GM12878 (cell line): Measurements from ENCODE around the gene MPHOSPH9. TPM values are rescaled to one million over a fixed set of nuclear protein-coding genes. Genes with fewer than 3 reads are reported as not detected.

ENCODE experiments used
- ATAC-seq: fragments of 200-7000 bp; cut with Tn5 transposase; 3 replicates; pipeline ENCODE4 v1.9.1; 2020; ENCODE audit warnings: mild to moderate bottlenecking, moderate library complexity
- BruUV-seq: library from RNA; stranded (reverse); fragments of 400-500 nt; replicated peaks from 2 replicates; lab custom pipeline; 2021; lab: Mats Ljungman, UMichigan
- CTCF ChIA-PET: fragments of 300-600 bp; sonication (Branson Sonifier 250); formaldehyde crosslinking; extraction: SDS; loops from one replicate; lab custom pipeline; 2021; ENCODE audit warnings: inconsistent platforms; lab: Yijun Ruan, JAX
- POLR2A ChIA-PET: fragments of 350-600 bp; formaldehyde crosslinking; extraction: SDS; loops from one replicate; lab custom pipeline; 2021; ENCODE audit warnings: inconsistent platforms; lab: Charles Lee
- RAD21 ChIA-PET: fragments of 300-600 bp; sonication (Branson Sonifier 250); formaldehyde crosslinking; loops from one replicate; lab custom pipeline; 2023; ENCODE audit warnings: antibody characterized with exemption; ENCODE audit not compliant: unreplicated experiment; lab: Charles Lee
- SMC1A ChIA-PET: fragments of 300-600 bp; sonication (Branson Sonifier 250); formaldehyde crosslinking; loops from one replicate; lab custom pipeline; 2023; ENCODE audit not compliant: unreplicated experiment, uncharacterized antibody; lab: Charles Lee
- DNase-seq: peaks from one replicate; pipeline ENCODE4 v3.0.0-alpha.2; 2011; ENCODE audit warnings: low read depth, low spot score
- FAIRE-seq: peaks from 3 replicates; lab custom pipeline; 2011; peaks lifted over from hg19 to GRCh38; lab: Jason Lieb, UNC
- H2AFZ ChIP-seq: 2 replicates; pipeline ENCODE4 v1.6.0; 2011; ENCODE audit warnings: low read depth, low read length, control low read depth; ENCODE audit not compliant: control insufficient read depth
- H3K27ac ChIP-seq: 2 replicates; pipeline ENCODE4 v1.5.1; 2011; ENCODE audit warnings: control low read depth; ENCODE audit not compliant: control insufficient read depth, insufficient read depth
- H3K27me3 ChIP-seq, 2 experiments: replicated peaks in 1 of 2; 2 replicates each; pipeline versions ENCODE4 v1.6.0 to v1.6.1; 2011; ENCODE audit warnings: low read length in 1 of 2; ENCODE audit not compliant: control insufficient read depth in 2 of 2, insufficient read depth in 2 of 2
- H3K36me3 ChIP-seq, 2 experiments: 2 replicates each; pipeline ENCODE4 v1.5.1; 2011; ENCODE audit warnings: low read length in 1 of 2; ENCODE audit not compliant: control insufficient read depth in 2 of 2, insufficient read depth in 2 of 2
- H3K4me1 ChIP-seq: 2 replicates; pipeline ENCODE4 v1.6.1; 2011; ENCODE audit warnings: mild to moderate bottlenecking, low read length, moderate library complexity, mixed read lengths; ENCODE audit not compliant: control insufficient read depth, insufficient read depth
- H3K4me2 ChIP-seq: 2 replicates; pipeline ENCODE4 v1.6.0; 2011; ENCODE audit warnings: control low read depth; ENCODE audit not compliant: control insufficient read depth, insufficient read depth
- H3K4me3 ChIP-seq: fragments of 200-600 bp; sonication (generic); 2 replicates; pipeline ENCODE4 v1.5.1; 2016
- H3K79me2 ChIP-seq: 2 replicates; pipeline ENCODE4 v1.6.0; 2011; ENCODE audit warnings: low read length; ENCODE audit not compliant: control insufficient read depth, insufficient read depth
- H3K9ac ChIP-seq: 2 replicates; pipeline ENCODE4 v1.8.0; 2011; ENCODE audit warnings: low read length, control low read depth, mixed read lengths; ENCODE audit not compliant: control insufficient read depth, insufficient read depth
- H3K9me3 ChIP-seq: replicated peaks from 3 replicates; pipeline ENCODE4 v1.5.1; 2011; ENCODE audit warnings: mild to moderate bottlenecking, low read length; ENCODE audit not compliant: control insufficient read depth, insufficient read depth
- H4K20me1 ChIP-seq: 2 replicates; pipeline ENCODE4 v1.6.0; 2011; ENCODE audit not compliant: control insufficient read depth, insufficient read depth
- BACH1 ChIP-seq: fragments of 450-650 bp; IDR thresholded peaks from 2 replicates; pipeline ENCODE4 v1.6.1; 2017; ENCODE audit warnings: mild to moderate bottlenecking, borderline replicate concordance
- BHLHE40 ChIP-seq, 2 experiments: fragments of 450-650 bp in 1 of 2; IDR thresholded peaks; 2 replicates each; pipeline ENCODE4 v1.6.1; 2011 to 2017; ENCODE audit warnings: low read depth in 2 of 2, borderline replicate concordance in 1 of 2, improper control_type of control experiment in 1 of 2, low read length in 1 of 2, mild to moderate bottlenecking in 1 of 2
- GATAD2B ChIP-seq: fragments of 450-650 bp; conservative IDR thresholded peaks from 2 replicates; pipeline ENCODE4 v1.6.1; 2017; ENCODE audit warnings: low read depth, mild to moderate bottlenecking, moderate library complexity
- MYC ChIP-seq: IDR thresholded peaks from 2 replicates; pipeline ENCODE4 v1.6.1; 2011; ENCODE audit warnings: mild to moderate bottlenecking, low read length, moderate library complexity, inconsistent platforms; ENCODE audit not compliant: insufficient read depth, insufficient replicate concordance, insufficient read length, severe bottlenecking
- RAD21 ChIP-seq: IDR thresholded peaks from 2 replicates; pipeline ENCODE4 v1.6.1; 2011; ENCODE audit warnings: mild to moderate bottlenecking, low read depth, low read length, moderate library complexity; ENCODE audit not compliant: insufficient read depth
- RB1 ChIP-seq: fragments of 450-650 bp; formaldehyde crosslinking; IDR thresholded peaks from 2 replicates; pipeline ENCODE4 v1.6.1; 2017; ENCODE audit warnings: mild to moderate bottlenecking, borderline replicate concordance
- SMARCA5 ChIP-seq: fragments of 450-650 bp; IDR thresholded peaks from 2 replicates; pipeline ENCODE4 v1.6.1; 2017; ENCODE audit warnings: mild to moderate bottlenecking
- STAT1 ChIP-seq: fragments of 450-650 bp; conservative IDR thresholded peaks from 2 replicates; pipeline ENCODE4 v1.6.1; 2014; ENCODE audit warnings: antibody characterized with exemption, mild to moderate bottlenecking
- TCF3 ChIP-seq: IDR thresholded peaks from 2 replicates; pipeline ENCODE4 v1.6.1; 2012; ENCODE audit warnings: low read depth, mild to moderate bottlenecking, low read length, borderline replicate concordance; ENCODE audit not compliant: insufficient read depth
- WGBS: methylation state at CpG from one replicate; pipeline ENCODE4 v1.1.6; 2016; ENCODE audit warnings: low lambda C conversion rate; ENCODE audit not compliant: insufficient replicate concordance, insufficient coverage; ENCODE audit errors: missing lambda C conversion rate; 5-methylcytosine and 5-hydroxymethylcytosine counted together
- in situ Hi-C: fragments of 300-500 bp; cut with MboI; formaldehyde crosslinking; loops from 9 replicates; pipeline ENCODE4 v1.14.3; 2018; ENCODE audit warnings: mixed read lengths
- intact Hi-C: fragments of 100-400 bp; cut with micrococcal nuclease; formaldehyde crosslinking; loops from one replicate; pipeline ENCODE4 v1.14.2; 2022; ENCODE audit not compliant: unreplicated experiment
- polyA plus RNA-seq, 11 experiments: library from polyadenylated mRNA; depleted of rRNA in 4 of 11; unstranded in 6 of 11; stranded (reverse) in 5 of 11; fragments of >200 nt; fragmentation: Nextera tagmentation in 4 of 11; fragmentation: Illumina TruSeq in 1 of 11; extraction: Ambion mirVana in 4 of 11; extraction: Trizol in 1 of 11; gene quantifications; 1 replicate in 1 of 11; 2 replicates in 10 of 11; pipeline versions ENCODE4 v1.2.1 to v1.2.3, GENCODE V29; 2011 to 2016; ENCODE audit warnings: inconsistent platforms in 2 of 11, missing spikeins in 2 of 11, low read depth in 1 of 11
- total RNA-seq, 4 experiments: library from RNA; depleted of rRNA in 3 of 4; stranded (reverse); fragments of >200 nt in 3 of 4; fragmentation: Illumina TruSeq in 1 of 4; extraction: Trizol in 1 of 4; gene quantifications; 2 replicates each; pipeline versions ENCODE4 v1.2.1 to v1.2.3, GENCODE V29; 2013 to 2021
- TF ChIP-seq, protein P1 (sequence below): fragments of 450-650 bp; IDR thresholded peaks from 2 replicates; pipeline ENCODE4 v1.6.1; 2016; ENCODE audit warnings: mild to moderate bottlenecking
- TF ChIP-seq, protein P2 (sequence below): IDR thresholded peaks from 2 replicates; pipeline ENCODE4 v1.6.1; 2012; ENCODE audit warnings: low read depth, low read length, improper control_type of control experiment
- TF ChIP-seq, protein P3 (sequence below): fragments of 450-650 bp; conservative IDR thresholded peaks from 2 replicates; pipeline ENCODE4 v1.6.1; 2017; ENCODE audit warnings: mild to moderate bottlenecking, moderate library complexity

The MPHOSPH9 gene
- total and polyA plus RNA-seq, 10 of the 15 experiments (the other 5 are each of a cell fraction or from before 2014, with no cell fraction given) = 11.5 to 72.2 (median 45.7) TPM

DNA sequence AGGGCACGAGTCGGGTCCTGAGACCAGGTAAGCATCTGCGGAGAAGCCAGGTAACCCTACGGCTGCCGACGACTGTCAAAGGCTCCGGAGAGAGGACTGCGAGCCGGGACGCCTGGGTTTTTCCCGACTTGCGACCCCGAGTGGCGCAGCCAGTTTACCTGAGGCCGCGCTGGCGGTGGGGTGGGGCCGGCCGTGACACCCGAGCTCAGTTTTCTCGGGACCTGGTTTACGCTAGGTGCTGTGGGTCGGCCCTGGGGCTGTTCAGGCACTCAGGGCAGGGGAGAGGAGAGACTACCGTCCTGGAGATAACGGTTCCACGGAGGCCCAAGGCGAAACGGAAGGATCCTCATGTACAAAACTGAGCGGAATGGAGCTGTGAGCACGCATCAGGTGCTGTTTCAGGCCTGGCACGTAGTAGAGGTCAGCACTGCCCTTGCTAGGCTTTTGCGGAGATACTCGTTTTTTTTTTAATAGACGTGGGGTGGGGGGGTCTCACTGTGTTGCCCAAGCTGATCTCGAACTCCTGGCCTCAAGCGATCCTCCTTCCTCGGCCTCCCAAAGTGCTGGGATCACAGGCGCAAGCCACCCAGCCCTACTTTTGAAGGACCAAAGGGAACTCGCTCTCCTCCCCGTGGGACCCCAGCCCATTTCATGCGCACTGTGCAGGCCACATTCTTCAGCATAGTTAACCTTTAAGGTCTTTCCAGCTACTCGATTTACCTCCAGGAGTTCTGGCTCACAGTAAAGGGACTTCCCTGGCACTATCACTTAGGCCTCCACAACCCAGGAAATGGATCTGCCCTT lies 766 bp upstream of the MPHOSPH9 start:
- 1% methylated on average over 42 of the region's 42 CpGs for WGBS
- RAD21 ChIA-PET = interaction anchor here (0.6 to 2.5 kb wide), 15 partner anchors 9 to 370 kb away, joined by 3 to 15 read pairs (median 3); partner anchors contain the start of genes KMT5A and OGFOD2
- Histone ChIP-seq H3K9me3 (no peaks in the 10 kb centered on the region), H3K9ac (peak overlapping the region; percentile 92), H2AFZ (peak overlapping the region; percentile 93), H3K36me3 (no peaks in the 10 kb centered on the region; a peak in 1 of 4 replicates), H3K27ac (peak overlapping the region; percentile 90), H3K4me3 (peak overlapping the region; percentile 89), H3K27me3 (no peaks in the 10 kb centered on the region), H4K20me1 (no peaks in the 10 kb centered on the region), H3K4me1 (peaks cover 26% of the 10 kb centered on the region), H3K4me2 (peak overlapping the region; percentile 94), H3K79me2 (peaks cover 79% of the 10 kb centered on the region)
- TF ChIP-seq MYC = no peak
- TF ChIP-seq TCF3 = no peak
- TF ChIP-seq, protein P1, sequence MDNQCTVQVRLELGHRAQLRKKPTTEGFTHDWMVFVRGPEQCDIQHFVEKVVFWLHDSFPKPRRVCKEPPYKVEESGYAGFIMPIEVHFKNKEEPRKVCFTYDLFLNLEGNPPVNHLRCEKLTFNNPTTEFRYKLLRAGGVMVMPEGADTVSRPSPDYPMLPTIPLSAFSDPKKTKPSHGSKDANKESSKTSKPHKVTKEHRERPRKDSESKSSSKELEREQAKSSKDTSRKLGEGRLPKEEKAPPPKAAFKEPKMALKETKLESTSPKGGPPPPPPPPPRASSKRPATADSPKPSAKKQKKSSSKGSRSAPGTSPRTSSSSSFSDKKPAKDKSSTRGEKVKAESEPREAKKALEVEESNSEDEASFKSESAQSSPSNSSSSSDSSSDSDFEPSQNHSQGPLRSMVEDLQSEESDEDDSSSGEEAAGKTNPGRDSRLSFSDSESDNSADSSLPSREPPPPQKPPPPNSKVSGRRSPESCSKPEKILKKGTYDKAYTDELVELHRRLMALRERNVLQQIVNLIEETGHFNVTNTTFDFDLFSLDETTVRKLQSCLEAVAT = peak; percentile 60; the same call in 1 of the 2 replicates
- TF ChIP-seq STAT1 = 0 out of 2 replicates have a peak, but pooled peaks have one; percentile 52
- TF ChIP-seq BACH1 = 0 out of 2 replicates have a peak, but pooled peaks have one; percentile 33
- TF ChIP-seq RB1 = peak; percentile 35; the same call in 1 of the 2 replicates
- TF ChIP-seq, protein P2, sequence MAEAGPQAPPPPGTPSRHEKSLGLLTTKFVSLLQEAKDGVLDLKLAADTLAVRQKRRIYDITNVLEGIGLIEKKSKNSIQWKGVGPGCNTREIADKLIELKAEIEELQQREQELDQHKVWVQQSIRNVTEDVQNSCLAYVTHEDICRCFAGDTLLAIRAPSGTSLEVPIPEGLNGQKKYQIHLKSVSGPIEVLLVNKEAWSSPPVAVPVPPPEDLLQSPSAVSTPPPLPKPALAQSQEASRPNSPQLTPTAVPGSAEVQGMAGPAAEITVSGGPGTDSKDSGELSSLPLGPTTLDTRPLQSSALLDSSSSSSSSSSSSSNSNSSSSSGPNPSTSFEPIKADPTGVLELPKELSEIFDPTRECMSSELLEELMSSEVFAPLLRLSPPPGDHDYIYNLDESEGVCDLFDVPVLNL = no peak
- TF ChIP-seq SMARCA5 = peak; percentile 50; the same call in 1 of the 2 replicates
- TF ChIP-seq GATAD2B = 0 out of 2 replicates have a peak, but pooled peaks have one; percentile 29
- TF ChIP-seq, protein P3, sequence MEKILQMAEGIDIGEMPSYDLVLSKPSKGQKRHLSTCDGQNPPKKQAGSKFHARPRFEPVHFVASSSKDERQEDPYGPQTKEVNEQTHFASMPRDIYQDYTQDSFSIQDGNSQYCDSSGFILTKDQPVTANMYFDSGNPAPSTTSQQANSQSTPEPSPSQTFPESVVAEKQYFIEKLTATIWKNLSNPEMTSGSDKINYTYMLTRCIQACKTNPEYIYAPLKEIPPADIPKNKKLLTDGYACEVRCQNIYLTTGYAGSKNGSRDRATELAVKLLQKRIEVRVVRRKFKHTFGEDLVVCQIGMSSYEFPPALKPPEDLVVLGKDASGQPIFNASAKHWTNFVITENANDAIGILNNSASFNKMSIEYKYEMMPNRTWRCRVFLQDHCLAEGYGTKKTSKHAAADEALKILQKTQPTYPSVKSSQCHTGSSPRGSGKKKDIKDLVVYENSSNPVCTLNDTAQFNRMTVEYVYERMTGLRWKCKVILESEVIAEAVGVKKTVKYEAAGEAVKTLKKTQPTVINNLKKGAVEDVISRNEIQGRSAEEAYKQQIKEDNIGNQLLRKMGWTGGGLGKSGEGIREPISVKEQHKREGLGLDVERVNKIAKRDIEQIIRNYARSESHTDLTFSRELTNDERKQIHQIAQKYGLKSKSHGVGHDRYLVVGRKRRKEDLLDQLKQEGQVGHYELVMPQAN = peak; percentile 60
- no peak for TF ChIP-seq RAD21
- TF ChIP-seq BHLHE40 (IDR thresholded peaks at IDR 0.05; ENCODE audit: borderline replicate concordance in 1 of 2, low read depth in 2 of 2, low read length in 1 of 2) = peak in 1 of 2 experiments; percentile 59; a peak in 1 of 4 replicates
- POLR2A ChIA-PET = interaction anchor here (0.6 to 3.4 kb wide), 21 partner anchors 8 to 1707 kb away, joined by 3 to 23 read pairs (median 4); partner anchors contain the start of genes ARL6IP4, KMT5A and OGFOD2
- CTCF ChIA-PET = interaction anchor here (0.6 to 2.1 kb wide), 7 partner anchors 10 to 362 kb away, joined by 3 to 11 read pairs (median 3); partner anchors contain the start of gene OGFOD2
- ATAC-seq (peak; percentile 8), DNase-seq (no peak), FAIRE-seq (no peak)
- TSS peak; percentile 84 for BruUV-seq
- SMC1A ChIA-PET = interaction anchor here (0.7 to 3.3 kb wide), 4 partner anchors 8 to 704 kb away, joined by 3 to 12 read pairs (median 7); no protein-coding TSS in a partner anchor
- intact Hi-C loops = loop anchor here (2.0 to 10.0 kb wide), 3 partner anchors 131 to 1431 kb away; partner anchors contain the start of genes SBNO1 and SETD1B
- in situ Hi-C loops = loop anchor here (5.0 to 25.0 kb wide), 2 partner anchors 256 to 371 kb away; partner anchors contain the start of gene OGFOD2
